HG02970 (cell line): ENCODE data around the gene NDRG3.
"Not testable (repeated sequence)": the region's sequence is repeated elsewhere in the genome, so short reads cannot be mapped to it uniquely, and the experiment has no call there.

Source experiments
- ATAC-seq: cut with Tn5 transposase; IDR thresholded peaks from one replicate; pipeline ENCODE4 v1.9.1; 2021; ENCODE audit warnings: mild to moderate bottlenecking, moderate library complexity, moderate number of reproducible peaks; ENCODE audit not compliant: unreplicated experiment, low FRiP score

The NDRG3 gene

DNA sequence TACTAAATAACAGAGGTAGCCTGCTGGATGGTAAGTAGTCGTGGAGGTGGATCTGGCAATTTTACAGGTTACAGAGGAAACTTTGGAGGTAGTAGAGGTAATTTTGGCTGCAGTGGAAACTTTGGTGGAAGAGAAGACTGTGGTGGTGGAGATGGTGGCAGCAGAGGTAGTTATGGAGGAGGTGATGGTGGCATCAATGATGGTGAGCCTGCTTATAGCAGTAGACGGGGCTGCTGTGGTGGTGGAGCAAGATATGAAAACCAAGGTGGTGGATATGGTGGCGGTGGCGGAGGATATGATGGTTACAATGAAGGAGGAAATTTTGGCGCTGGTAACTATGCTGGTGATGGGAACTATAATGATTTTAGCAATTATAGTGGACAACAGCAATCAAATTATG, 125.0 kb downstream of the NDRG3 start:
- ATAC-seq = no peak

DNA sequence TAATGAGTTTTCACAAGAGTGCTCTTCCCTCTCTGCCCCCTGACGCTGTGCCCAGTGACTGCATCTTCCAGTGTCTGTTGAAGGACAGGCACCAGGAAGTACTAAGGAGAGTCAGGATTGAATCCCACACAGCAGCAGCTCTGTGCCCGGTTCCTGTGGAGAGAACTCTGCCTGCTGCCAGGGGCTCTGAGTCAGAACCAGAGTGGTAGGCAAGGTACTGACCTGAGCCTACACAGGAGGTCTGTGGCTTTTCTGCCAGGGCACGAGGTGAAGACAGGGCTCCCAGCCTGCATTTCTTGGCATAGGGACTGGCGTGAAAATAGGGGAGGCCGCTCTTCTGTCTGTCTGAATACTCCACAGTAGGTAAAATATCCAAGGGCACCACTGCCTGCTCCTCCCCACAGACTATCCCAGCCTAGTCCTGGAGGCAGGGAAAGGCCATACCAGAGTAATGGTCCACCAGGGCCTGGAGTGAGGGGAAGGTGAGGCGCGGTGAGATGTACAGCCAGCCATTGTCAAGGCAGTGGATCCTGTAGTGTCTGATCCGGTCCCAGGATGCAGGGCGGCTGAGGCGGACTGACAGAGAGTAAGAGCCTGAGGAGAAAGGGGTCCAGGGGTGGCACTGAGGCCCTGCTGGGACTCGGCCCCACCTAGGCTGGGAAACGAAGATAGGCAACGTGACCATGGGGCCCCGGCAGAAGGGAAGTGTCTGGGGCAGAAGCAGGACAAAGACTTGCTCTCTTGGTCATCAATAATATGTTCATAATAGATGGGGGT, 130.9 kb downstream of the NDRG3 start:
- ATAC-seq = no peak

DNA sequence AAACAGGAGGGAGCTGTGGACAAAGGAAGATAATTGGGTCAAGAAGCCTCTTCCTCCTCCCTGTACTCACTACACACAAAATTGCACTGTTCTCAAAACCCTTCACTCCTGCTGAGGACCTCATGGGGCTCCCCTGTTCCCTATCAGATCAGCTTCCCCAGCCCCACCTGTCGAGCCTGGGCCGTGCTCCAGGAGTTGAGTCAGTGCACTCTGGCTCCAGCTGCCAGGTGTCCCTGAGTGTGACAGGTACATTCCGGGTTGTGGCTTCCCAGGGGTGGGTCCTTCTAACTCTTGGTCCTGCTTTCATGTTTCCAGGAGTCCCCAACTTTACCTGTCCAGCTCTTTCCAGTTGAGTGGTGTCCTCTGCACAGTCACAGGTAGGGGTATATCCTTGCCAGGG, 131.9 kb downstream of the NDRG3 start:
- ATAC-seq = no peak

DNA sequence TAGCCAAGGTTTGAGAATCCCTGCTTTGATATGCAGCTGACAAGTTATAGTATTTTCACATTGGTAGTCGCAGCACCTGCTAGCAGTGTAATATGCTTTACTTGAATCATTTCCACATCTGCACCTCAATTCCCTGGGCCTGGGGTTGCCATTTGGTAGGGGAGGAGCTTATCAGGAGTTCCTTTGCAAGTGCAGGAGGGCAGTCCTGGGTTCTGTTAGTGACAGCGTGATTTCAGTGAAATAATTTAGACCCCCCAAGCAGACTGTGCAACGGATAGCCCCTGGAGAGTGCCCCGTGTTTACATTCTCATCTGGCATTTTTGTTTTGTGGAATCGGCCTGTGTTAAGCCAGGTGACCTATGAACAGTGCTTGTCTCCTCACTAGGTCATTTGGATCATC, 134.3 kb downstream of the NDRG3 start:
- no peak for ATAC-seq

DNA sequence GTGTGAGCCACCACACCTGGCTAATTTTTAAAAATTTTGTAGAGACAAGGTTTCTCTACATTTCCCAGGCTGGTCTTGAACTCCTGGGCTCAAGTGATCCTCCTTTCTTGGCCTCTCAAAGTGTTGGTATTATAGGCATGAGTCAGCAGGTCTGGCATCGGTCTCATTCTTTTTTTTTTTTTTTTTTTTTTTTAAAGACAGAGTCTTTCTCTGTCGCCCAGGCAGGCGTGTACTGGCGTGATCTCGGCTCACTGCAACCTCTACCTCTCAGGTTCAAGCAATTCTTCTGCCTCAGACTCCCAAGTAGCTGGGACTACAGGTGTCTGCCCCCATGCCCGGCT, 137.5 kb downstream of the NDRG3 start:
- ATAC-seq = not testable (repeated sequence)

DNA sequence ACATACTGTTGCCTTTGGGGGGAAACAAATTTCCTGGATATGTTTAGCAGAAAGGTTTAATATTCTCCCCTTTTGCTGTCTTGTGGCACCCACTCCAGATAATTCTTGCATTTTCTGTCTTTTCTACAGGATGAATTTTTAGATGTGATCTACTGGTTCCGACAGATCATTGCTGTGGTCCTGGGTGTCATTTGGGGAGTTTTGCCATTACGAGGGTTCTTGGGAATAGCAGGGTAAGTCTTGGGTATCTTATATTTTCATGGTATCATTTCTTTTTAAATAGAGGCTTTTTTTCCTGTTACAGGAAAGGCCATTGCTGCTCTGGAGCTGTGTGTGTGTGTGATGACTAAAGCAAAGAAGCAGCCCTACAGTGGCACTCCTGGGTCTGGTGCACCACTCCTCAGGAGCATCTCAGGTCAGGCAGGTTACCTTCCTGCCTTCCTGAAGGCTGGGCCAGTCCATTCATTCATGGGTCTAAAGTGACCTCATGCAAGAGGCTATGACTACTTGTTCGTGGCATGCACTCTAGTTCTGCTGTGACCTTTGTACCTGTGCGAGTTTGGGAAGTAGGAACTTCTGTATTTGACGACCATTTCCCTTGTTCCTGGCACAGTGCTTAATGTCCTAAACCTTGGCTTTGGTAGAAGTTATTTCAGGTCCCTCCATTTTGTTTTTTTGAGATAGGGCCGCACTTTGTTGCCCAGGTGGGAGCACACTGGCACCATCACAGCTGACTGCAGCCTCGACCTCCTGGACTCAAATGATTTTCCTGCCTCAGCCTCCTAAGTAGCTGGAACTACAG, 138.1 kb downstream of the NDRG3 start:
- ATAC-seq = no peak

DNA sequence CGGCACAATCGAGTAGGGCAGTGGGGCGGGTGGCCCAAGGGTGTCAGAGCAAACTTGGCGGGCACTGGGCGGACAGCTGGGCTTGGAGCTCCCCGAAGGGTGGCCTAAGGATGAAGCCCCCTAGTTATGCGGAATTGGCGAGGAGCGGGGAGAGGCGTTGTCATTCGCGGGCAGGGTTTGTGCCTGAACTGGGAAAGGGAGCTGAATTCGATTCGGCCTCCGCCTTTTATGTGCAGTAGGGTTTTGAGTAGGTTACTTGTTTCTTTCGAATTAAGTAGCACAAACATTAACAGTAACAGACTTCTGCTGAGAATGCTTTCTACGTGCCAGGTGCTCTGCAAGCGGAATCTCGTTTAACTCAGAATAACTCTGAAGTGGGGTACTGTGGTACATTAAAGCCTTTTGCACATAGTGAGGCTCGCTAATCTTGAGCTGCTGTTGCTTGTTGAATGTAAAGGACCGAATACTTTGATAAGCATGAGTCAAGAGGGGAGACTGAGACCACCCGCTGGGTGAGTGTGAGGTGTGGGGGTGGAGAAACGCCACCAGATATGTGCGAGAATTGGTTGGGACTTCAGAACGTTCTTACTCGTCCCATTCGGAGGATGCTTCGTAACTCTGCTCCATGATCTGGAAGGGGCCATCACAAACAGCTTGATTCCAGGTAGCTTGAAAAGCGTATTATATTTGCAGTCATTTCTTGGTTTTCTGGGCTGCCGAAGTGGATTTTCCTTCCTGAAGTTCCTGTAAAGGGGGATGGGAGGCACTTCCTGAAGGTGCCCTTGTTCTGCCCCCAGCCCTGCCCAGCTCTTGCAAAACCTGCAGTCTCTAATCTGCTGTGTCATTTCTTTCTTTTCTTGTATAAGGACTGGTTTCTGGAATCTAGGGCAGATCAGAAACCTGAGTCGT, 139.5 kb downstream of the NDRG3 start:
- no peak for ATAC-seq

DNA sequence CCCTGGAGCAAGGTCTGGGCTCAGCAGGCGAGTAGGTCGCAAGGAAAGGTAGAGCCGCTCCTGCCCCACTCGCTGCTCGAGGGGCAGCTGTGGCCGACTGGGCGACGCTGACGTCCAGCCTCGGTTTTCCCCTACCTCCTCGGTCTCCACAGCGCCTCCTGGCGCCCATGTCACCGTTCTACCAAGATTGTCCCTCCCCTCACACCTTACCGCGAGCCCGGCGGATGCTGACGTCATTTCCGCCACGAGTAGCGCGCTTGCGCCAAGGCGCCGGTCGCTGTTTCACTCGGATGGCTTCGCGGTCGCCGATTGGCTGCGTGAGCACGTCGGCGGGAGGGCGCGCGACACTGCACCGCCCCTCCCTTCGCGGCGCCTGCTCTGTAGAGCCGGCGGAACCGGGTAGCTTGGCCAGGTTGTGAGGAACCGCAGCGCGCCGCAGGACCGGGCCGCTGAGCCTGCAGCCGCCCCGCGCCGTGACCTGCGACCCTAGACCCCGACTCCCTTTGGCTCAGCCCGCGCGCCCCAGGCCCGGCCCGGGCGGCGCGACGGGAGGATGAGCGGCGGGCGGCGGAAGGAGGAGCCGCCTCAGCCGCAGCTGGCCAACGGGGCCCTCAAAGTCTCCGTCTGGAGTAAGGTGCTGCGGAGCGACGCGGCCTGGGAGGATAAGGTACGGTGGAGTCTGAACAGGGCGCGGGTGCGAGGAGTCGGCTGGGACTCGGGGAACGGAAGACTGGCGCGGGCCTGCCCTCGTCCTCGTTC, 140.3 kb downstream of the NDRG3 start, which contains the start of gene RAB5IF:
Gene RAB5IF (plus strand): TSS at position 381 of the 759 bp plus-strand sequence. CDS start 173 bp downstream, at position 554.
- ATAC-seq = peak; percentile 88

DNA sequence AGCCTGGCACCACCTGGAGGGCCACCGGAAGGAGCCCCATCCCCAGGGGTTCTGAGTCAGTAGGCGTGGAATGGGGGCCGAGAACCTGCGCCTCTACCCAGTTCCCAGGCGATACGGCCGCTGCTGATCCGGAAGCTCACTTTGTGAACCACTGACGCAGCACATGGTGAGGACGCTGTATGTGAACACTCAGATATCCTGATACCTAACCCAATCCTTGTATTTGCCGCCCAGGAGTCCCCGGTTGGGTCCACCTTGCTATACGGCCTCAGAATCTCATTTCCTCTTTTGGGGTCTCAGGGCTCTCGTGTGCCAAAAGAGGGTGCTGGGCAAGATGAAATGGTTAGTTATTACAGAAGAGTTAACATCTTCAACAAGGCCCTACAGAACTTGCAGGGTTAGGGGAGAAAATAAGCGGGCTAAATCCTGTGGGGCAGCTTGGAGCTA, 140.9 kb downstream of the NDRG3 start:
- peak; percentile 24 for ATAC-seq
